IPS-15b (cell line): ENCODE data around the gene HDAC5.
"Not testable (repeated sequence)": the region's sequence is repeated elsewhere in the genome, so short reads cannot be mapped to it uniquely, and the experiment has no call there.

Experiments used
- H3K27me3 ChIP-seq: one replicate; pipeline ENCODE4 v1.6.1; 2013; ENCODE audit warnings: low read length; ENCODE audit not compliant: control insufficient read depth, insufficient read depth
- H3K36me3 ChIP-seq: one replicate; pipeline ENCODE4 v1.6.1; 2013; ENCODE audit warnings: low read length; ENCODE audit not compliant: control insufficient read depth, insufficient read depth
- H3K4me1 ChIP-seq: one replicate; pipeline ENCODE4 v1.6.1; 2013; ENCODE audit warnings: mild to moderate bottlenecking, low read length; ENCODE audit not compliant: control insufficient read depth, insufficient read depth
- H3K4me3 ChIP-seq: one replicate; pipeline ENCODE4 v1.5.1; 2013; ENCODE audit warnings: low read depth, low read length
- H3K9ac ChIP-seq: one replicate; pipeline ENCODE4 v1.6.1; 2013; ENCODE audit warnings: low read depth, mild to moderate bottlenecking, low read length
- H3K9me3 ChIP-seq: one replicate; pipeline ENCODE4 v1.6.1; 2013; ENCODE audit warnings: mild to moderate bottlenecking, low read length; ENCODE audit not compliant: control insufficient read depth, insufficient read depth

HDAC5 gene

GRCh38 chr17:44123356-44124117, at the start of gene HDAC5:
HDAC5 (minus strand) TSS chr17:44123641; CDS start chr17:44117515, 6,126 bp downstream.
- Histone ChIP-seq H3K4me3 (peak within 1 kb of the TSS; percentile 91), H3K27me3 (no peaks in the 10 kb centered on the region), H3K4me1 (peaks cover 17% of the 10 kb centered on the region), H3K36me3 (no peaks in the 10 kb centered on the region), H3K9ac (peak within 1 kb of the TSS; percentile 76), H3K9me3 (no peaks in the 10 kb centered on the region)

GRCh38 chr17:44171931-44172455, 48.6 kb upstream of the HDAC5 start:
- Histone ChIP-seq H3K9ac (no peak overlapping the region), H3K4me3 (no peak overlapping the region), H3K27me3 (no peaks in the 10 kb centered on the region), H3K9me3 (no peaks in the 10 kb centered on the region), H3K4me1 (peaks cover 4% of the 10 kb centered on the region), H3K36me3 (peaks cover 10% of the 10 kb centered on the region)

GRCh38 chr17:44170499-44171201, 47.2 kb upstream of the HDAC5 start, which contains the start of gene ASB16:
ASB16 (plus strand) TSS chr17:44170704; CDS start chr17:44170790, 86 bp downstream.
- peaks cover 3% of the 10 kb centered on the region for H3K36me3 ChIP-seq
- peaks cover 4% of the 10 kb centered on the region for H3K4me1 ChIP-seq

GRCh38 chr17:44170135-44170498, 46.7 kb upstream of the HDAC5 start:
- H3K4me3 ChIP-seq, result no peak overlapping the region
- peaks cover 3% of the 10 kb centered on the region for H3K36me3 ChIP-seq
- H3K9ac ChIP-seq, result no peak overlapping the region
- no peaks in the 10 kb centered on the region for H3K9me3 ChIP-seq
- H3K27me3 ChIP-seq, result no peaks in the 10 kb centered on the region
- H3K4me1 ChIP-seq, result peaks cover 4% of the 10 kb centered on the region

More at GRCh38 chr17:44170499-44171201, 47.2 kb upstream of the HDAC5 start, which contains the start of gene ASB16:
- Histone ChIP-seq H3K9me3 (no peaks in the 10 kb centered on the region), H3K9ac (peak within 1 kb of the TSS; percentile 54), H3K4me3 (peak within 1 kb of the TSS; percentile 26), H3K27me3 (no peaks in the 10 kb centered on the region)

GRCh38 chr17:44167181-44167861, 43.9 kb upstream of the HDAC5 start:
- H3K9ac ChIP-seq, result no peak overlapping the region
- H3K36me3 ChIP-seq, result peaks cover 5% of the 10 kb centered on the region
- no peaks in the 10 kb centered on the region for H3K27me3 ChIP-seq
- H3K9me3 ChIP-seq, result no peaks in the 10 kb centered on the region
- peaks cover 2% of the 10 kb centered on the region for H3K4me1 ChIP-seq
- H3K4me3 ChIP-seq, result no peak overlapping the region

GRCh38 chr17:44164476-44164875, 41.0 kb upstream of the HDAC5 start:
- Histone ChIP-seq H3K4me3 (no peak overlapping the region), H3K4me1 (no peaks in the 10 kb centered on the region), H3K36me3 (peaks cover 14% of the 10 kb centered on the region), H3K9me3 (no peaks in the 10 kb centered on the region), H3K27me3 (no peaks in the 10 kb centered on the region), H3K9ac (no peak overlapping the region)

- Histone ChIP-seq H3K27me3 (no peaks in the 10 kb centered on the region), H3K9ac (no peak overlapping the region), H3K36me3 (peaks cover 35% of the 10 kb centered on the region), H3K4me3 (no peak overlapping the region), H3K4me1 (no peaks in the 10 kb centered on the region), H3K9me3 (no peaks in the 10 kb centered on the region)
Measured at GRCh38 chr17:44159519-44160210, 36.2 kb upstream of the HDAC5 start.

- H3K4me1 ChIP-seq, result no peaks in the 10 kb centered on the region
- no peak overlapping the region for H3K9ac ChIP-seq
- H3K4me3 ChIP-seq, result no peak overlapping the region
- H3K9me3 ChIP-seq, result no peaks in the 10 kb centered on the region
- no peaks in the 10 kb centered on the region for H3K27me3 ChIP-seq
- H3K36me3 ChIP-seq, result peaks cover 46% of the 10 kb centered on the region
Measured at GRCh38 chr17:44155488-44155887, 32.0 kb upstream of the HDAC5 start.

- Histone ChIP-seq H3K36me3 (peaks cover 45% of the 10 kb centered on the region), H3K27me3 (no peaks in the 10 kb centered on the region), H3K9ac (no peak overlapping the region), H3K4me1 (no peaks in the 10 kb centered on the region), H3K4me3 (no peak overlapping the region), H3K9me3 (no peaks in the 10 kb centered on the region)
Measured at GRCh38 chr17:44152875-44153274, 29.4 kb upstream of the HDAC5 start.

GRCh38 chr17:44149750-44150329, 26.4 kb upstream of the HDAC5 start:
- no peaks in the 10 kb centered on the region for H3K4me1 ChIP-seq
- H3K9ac ChIP-seq, result no peak overlapping the region
- H3K27me3 ChIP-seq, result no peaks in the 10 kb centered on the region
- H3K36me3 ChIP-seq, result peaks cover 46% of the 10 kb centered on the region
- no peaks in the 10 kb centered on the region for H3K9me3 ChIP-seq
- H3K4me3 ChIP-seq, result no peak overlapping the region

GRCh38 chr17:44149066-44149465, 25.6 kb upstream of the HDAC5 start:
- not testable (repeated sequence) for H3K4me3 ChIP-seq, H3K9ac ChIP-seq, H3K9me3 ChIP-seq, H3K4me1 ChIP-seq, H3K27me3 ChIP-seq
- H3K36me3 ChIP-seq, result peaks cover 40% of the 10 kb centered on the region
